CD4-positive, alpha-beta T cell treated with Interleukin-12 subunit alpha and Interleukin-12 subunit beta, for 1 hour (primary cell): Measurements from ENCODE around the gene ADAMTS17.

Experiments
- DNase-seq: peaks from one replicate; pipeline ENCODE4 v3.0.0-alpha.2; 2020

ADAMTS17 gene

DNA sequence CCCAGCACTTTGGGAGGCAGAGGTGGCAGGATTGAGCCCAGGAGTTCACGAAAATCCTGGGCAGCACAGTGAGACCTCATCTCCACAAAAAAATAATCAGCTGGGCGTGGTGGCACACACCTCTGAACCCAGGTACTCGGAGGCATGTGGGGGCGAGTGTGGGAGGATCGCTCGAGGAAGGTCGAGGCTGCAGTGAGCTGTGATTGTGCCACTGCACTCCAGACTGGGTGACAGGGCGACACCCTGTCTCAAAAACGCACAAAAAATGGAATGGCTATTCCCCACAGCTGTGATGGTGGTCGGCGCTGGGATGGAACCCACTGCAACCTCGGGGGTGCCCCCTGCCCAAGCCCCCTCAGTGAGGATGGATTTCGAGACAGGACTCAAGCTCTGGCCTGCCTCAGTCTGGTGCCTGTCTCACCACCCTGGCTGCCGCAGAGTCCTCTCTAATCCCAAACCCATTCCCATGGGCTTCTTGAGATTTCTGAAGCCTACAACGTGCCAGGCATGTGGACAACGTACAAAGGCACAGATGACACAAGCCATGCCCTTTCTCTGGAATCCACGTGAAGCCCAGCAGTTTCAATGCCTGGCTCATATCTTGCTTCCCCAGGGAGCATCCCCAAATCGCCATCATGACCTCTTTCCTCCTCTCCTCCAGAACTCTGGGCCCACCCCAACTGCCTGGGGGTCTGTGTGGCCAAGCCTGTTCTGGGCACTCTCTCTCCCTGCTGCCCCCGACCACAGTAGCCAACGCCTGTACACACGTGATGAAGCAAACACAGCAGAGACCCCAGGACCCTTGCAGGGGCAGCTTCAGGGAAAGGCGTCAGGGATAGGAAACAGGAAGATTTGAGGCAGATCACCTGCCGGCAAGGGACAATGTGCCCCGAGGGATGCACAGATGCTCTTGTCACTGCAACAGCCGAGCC, 32.4 kb downstream of the ADAMTS17 start:
- DNase-seq: no peak

- DNase-seq: no peak
Measured at GRCh38 chr15:100308608-100309007, 33.2 kb downstream of the ADAMTS17 start.

- DNase-seq: no peak
Measured at GRCh38 chr15:100308213-100308600, 33.6 kb downstream of the ADAMTS17 start.

GRCh38 chr15:100307241-100308212, 34.2 kb downstream of the ADAMTS17 start:
- no peak for DNase-seq

GRCh38 chr15:100306098-100306497, 35.7 kb downstream of the ADAMTS17 start:
- no peak for DNase-seq

DNA sequence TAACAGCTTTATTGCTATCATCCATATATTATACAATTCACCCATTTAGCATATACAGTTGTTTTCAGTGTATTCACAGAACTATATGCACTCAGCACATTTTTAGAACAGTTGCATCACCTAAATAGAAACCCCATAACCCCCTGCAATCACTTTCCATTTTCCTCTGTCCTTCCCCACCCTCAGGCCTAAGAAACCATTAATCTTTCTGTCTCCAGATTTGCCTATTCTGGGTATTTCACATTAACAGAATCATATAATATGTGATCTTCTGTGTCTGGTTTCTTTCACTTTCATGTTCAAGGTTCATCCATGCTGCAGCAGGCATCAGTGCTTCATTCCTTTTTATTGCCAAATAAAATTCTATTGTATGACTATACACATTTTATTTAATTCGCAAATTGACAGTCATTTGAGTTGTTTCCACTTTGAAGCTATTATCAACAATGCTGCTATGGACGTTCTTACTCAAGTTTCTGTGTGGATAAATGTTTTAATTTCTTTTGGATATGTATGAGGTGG, 39.8 kb downstream of the ADAMTS17 start:
- DNase-seq: no peak

DNA sequence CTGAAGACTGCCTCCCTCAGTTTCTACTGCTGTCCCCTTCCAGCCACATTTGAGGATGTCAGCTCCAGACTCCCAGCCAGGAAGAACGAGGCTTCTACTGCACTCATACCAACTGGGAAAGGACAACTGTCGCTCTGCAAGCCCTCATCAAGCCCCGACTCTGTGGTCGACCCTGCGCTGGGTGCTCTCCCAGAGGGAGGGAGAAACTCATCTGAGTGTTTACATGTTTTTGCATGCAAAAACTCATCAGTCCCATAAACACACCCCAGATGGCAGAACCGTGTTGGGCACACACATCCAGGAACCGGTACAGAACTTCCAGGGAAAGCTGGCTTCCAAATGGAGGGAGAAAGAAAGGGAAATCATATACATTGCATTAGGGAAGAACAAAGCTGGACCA, 43.5 kb downstream of the ADAMTS17 start:
- no peak for DNase-seq

DNA sequence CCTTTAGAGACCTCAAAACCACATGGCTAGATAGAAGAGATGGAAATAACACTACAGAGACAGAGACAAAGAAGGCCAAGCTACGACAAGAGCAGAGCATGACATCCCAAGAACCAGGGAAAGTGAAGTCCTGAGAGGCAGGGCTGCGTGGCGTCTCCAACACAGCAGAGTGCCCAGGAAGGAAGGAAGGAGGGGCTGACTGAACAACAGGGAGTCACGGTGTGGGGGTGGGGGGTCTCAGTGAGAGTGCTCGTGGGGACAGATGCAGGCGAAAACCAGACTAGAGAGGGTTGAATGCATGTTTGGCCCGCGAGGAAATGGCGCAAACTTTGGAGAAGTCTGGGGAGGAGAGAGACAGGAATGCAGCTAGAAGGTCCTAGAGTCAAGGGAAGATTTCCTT, 44.0 kb downstream of the ADAMTS17 start:
- DNase-seq: no peak

DNA sequence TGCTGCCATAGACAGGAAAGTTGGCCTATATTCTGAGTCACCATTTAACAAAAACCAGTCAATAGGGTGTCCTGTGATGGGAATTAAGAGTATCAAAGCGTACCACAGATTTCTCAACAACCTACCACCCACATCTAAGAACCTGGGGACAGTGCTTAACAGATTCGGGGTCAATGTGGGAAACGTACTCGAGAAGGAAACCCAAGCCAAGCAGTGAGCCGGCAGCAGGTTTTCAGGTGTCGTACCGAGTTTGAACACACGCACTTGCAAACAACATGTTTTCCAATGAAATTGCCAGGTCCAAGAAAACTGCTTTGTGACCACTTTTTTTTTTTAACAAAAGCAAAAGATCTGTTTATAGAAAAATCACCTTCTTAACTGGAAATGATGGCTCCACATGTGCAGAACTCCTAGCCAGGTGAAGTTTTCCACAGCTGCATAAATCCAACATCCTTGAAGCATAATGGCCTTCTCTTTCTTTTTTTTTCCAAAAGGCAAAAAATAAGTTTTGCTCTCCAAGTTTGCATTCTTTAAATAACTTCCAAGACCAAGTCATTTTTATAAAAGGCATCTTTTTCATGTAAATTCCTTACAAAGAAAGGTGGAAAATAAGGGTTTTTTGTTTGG, 45.7 kb downstream of the ADAMTS17 start:
- DNase-seq: no peak

- DNase-seq: no peak
Measured at GRCh38 chr15:100292010-100292409, 49.8 kb downstream of the ADAMTS17 start.

DNA sequence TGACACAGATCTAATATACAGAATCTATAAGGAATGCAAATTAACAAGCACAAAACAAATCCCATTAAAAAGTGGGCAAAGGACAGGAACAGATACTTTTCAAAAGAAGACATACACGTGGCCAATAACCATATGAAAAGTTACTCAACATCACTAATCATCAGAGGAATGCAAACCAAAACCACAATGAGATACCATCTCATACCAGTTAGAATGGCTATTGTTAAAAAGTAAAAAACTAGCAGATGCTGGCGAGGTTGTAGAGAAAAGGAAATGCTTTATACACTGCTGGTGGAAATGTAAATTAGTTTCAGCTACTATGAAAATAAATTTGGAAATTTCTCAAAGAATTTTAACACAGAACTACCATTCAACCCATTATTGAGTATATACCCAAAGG, 50.7 kb downstream of the ADAMTS17 start:
- no peak for DNase-seq

GRCh38 chr15:100285641-100286295, 56.0 kb downstream of the ADAMTS17 start:
- DNase-seq: no peak

DNA sequence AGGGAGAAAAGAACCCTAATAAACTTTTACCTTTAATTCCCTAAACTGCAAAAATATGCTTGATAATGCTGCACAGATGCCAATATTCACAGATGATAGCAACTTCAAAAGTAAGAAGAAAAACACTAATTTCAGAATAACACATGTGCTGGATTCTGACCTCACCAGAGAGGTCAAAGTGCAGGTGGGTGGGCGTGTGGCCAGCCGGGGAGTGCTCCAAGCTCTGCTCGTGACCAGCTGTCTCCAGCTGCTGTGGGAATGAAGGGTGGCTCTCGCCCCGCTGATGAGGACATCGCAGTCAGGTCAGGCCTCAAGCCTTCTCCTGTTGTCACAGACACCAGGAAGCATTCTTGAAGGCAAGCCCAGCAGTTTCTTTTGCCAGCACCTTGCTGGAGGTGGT, 57.1 kb downstream of the ADAMTS17 start:
- no peak for DNase-seq

DNA sequence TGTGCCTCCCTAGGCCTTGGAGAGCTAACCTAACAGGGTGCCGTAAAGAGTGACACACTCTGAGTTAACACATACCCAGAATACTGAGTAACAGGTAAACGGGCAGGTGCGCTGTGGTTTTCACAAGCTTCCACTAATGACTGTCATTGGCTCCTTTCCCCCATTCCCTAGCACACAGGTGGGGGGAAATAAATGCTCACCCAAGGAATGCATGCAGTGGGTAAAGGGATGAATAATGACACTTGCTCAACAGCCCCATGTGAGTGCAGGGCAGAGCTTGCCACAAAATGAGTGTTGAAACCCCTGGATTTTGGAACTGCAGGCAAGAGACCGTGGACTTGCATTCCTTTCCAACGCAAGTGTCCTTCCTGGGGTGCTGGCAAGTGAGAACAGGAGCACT, 57.6 kb downstream of the ADAMTS17 start:
- no peak for DNase-seq

DNA sequence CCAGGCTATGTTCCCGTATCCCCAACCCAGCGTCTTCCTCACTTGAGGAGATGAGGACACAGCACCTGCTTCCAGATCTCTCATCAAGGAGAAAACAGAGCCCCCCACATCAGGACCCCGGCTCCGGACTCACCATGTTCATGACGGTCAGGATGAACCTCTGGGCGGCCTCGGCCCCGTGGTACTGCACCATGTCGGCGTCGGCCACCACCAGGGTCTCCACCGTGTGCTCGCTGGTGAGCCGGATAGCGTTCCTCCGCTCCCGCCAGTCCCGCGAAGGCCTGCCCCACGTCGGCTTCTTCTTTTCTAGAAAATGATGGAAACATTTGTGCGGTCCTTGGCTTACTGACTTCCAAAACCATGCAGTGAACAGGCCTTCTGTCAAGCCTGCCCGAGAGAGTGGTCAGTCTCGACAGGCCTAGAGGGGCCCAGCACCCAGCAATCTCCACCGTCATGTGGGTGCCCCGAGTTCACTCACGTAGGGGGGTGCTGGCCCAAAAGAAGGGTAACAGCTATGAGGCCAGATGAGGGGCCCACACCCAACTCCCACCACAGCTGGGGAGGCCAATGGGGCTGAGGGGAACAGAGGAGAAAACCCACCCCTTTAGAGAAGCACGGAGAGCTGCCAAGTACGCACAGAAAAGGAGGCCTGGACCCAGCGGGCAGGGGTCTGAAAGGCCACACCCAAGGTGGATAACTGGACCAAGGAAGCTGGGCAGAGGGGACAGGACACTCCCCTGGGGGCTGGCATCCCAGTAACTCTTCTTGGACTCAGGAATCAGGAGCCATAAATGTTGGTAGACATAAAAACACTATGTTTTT, 60.5 kb downstream of the ADAMTS17 start:
- DNase-seq: no peak

- DNase-seq: no peak
Measured at GRCh38 chr15:100279849-100280248, 61.9 kb downstream of the ADAMTS17 start.

DNA sequence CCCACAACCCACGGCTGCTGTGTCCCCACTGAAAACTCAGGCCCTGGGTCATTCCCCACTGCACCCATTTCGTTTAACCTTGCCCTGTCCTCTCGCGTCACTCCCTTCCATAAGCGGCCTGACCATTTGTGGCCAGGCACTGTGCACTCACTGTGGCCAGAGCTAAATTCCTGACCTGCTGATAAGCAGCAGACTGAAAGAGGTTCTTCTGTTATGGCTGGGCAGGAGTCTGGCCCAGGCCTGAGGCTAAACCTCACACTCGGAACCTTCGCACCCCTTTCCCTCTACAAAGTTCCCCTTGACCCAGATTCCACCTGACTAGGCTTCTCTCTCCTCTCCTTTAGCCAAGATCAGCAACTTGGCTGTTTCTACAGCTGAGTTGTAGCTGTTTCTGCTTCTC, 62.3 kb downstream of the ADAMTS17 start:
- no peak for DNase-seq

GRCh38 chr15:100278596-100279380, 63.0 kb downstream of the ADAMTS17 start:
- no peak for DNase-seq

GRCh38 chr15:100277087-100277855, 64.5 kb downstream of the ADAMTS17 start:
- DNase-seq: no peak

DNA sequence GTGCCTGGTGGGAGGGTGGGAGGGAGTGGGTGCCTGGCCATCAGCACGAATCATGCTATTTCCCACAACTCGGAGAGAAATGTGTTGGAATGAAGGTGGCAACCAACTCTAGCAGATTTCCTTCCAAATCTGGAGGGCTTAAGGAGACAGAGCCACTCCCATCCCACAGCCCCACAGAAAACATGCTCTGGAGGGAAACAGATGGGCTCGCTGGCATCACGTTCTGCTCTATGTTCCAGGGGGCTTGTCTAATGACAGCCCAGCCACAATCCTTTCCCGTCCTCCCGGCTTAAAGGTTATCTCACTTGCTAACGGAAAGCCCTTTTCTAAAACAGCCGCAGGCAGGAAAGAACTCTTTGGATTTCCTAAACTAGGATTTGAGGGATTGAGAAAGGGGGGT, 65.3 kb downstream of the ADAMTS17 start:
- no peak for DNase-seq
